ENCODE data around the gene IGLL5. TPM values are rescaled to one million over a fixed set of nuclear protein-coding genes. Genes with fewer than 3 reads are reported as not detected.

The IGLL5 gene
- total and polyA plus RNA-seq, 9 of the 15 experiments (the other 6 are each of a cell fraction or from before 2014, with no cell fraction given), result not detected

DNA sequence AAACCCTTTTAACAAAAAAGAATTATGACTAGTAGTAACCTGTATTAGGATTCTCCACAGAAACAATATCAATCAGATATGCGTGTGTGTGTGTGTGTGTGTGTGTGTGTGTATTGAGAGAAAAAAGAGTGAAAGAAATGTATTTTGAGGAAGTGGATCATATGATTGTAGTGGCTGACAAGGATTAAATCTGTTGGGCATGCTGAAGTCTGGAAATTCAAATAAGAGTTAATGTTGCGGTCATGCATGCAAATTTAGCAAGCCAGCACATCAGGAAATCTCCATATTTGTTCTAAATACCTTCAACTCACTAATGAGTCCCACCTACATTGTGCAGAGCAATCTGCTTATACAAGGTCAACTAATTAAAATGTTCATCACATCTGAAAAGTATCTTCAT, 46.8 kb upstream of the IGLL5 start:
- H3K4me1 ChIP-seq (replicated peaks in 1 of 2; ENCODE audit: control insufficient read depth in 2 of 2, insufficient read depth in 2 of 2, low read length in 2 of 2), result peaks cover 0 to 7% of the 10 kb centered on the region in 2 experiments; a peak in 1 of 5 replicates
- no peaks in the 10 kb centered on the region for H4K20me1 ChIP-seq (replicated peaks; ENCODE audit: control insufficient read depth, insufficient read depth, low read length)
- H3K27me3 ChIP-seq (ENCODE audit: control insufficient read depth in 2 of 2, insufficient read depth in 2 of 2, low read length in 2 of 2), result peaks cover 11 to 21% of the 10 kb centered on the region in 2 experiments; a peak in 4 of 5 replicates
- no peak for ATAC-seq
- in situ Hi-C loops (cut with MboI), result no loop called here
- no peaks in the 10 kb centered on the region for H3K9me1 ChIP-seq (ENCODE audit: control insufficient read depth, insufficient read depth, low read length)
- H3K9me3 ChIP-seq (replicated peaks; ENCODE audit: control insufficient read depth, insufficient read depth, low read depth, low read length), result no peaks in the 10 kb centered on the region
- BruUV-seq (replicated peaks), result no TSS peak
- TF ChIP-seq ZNF445 (CRISPR knock-in tag; IDR thresholded peaks at IDR 0.05; ENCODE audit: low read depth) (no peak), TGIF2 (CRISPR knock-in tag; IDR thresholded peaks at IDR 0.05) (peak; percentile 76; the same call in 1 of the 2 replicates), ZNF121 (CRISPR knock-in tag; conservative IDR thresholded peaks at IDR 0.05) (0 out of 2 replicates have a peak, but pooled peaks have one; percentile 4), RERE (CRISPR knock-in tag; IDR thresholded peaks at IDR 0.05; ENCODE audit: borderline replicate concordance) (0 out of 2 replicates have a peak, but pooled peaks have one; percentile 61), CREB1 (IDR thresholded peaks at IDR 0.05) (no peak), CREB1 (CRISPR knock-in tag; IDR thresholded peaks at IDR 0.05) (0 out of 2 replicates have a peak, but pooled peaks have one; percentile 20)
- H3K79me2 ChIP-seq (ENCODE audit: control insufficient read depth, insufficient read depth, low read length), result no peaks in the 10 kb centered on the region
- 0% methylated on average over 2 of the region's 2 CpGs for WGBS (ENCODE audit: insufficient coverage, low coverage, missing lambda C conversion rate)
- no peak overlapping the region for H3K9ac ChIP-seq (ENCODE audit: insufficient read depth in 1 of 2, low read depth in 2 of 2, low read length in 2 of 2)
- no peak overlapping the region for H3K4me2 ChIP-seq (ENCODE audit: insufficient read depth, low read length)
- DNase-seq (ENCODE audit: extremely low read depth in 1 of 4, low spot score in 3 of 4), result no peak
- no peak for FAIRE-seq
- H2AFZ ChIP-seq (ENCODE audit: low read depth, low read length), result no peak overlapping the region
- H3K27ac ChIP-seq (ENCODE audit: extremely low read depth, low read depth, low read length), result no peak overlapping the region
- POLR2A ChIA-PET, result no interaction called here
- H3K4me3 ChIP-seq, result no peak overlapping the region
- H3K36me3 ChIP-seq (ENCODE audit: control insufficient read depth, insufficient read depth, low read length), result no peaks in the 10 kb centered on the region
- intact Hi-C loops (cut with micrococcal nuclease), result loop anchor here (10.0 kb wide), 1 partner anchor 444 kb away; no protein-coding TSS in a partner anchor
- CTCF ChIA-PET (ENCODE audit: low intra/inter-chr PET ratio), result interaction anchor here (1.1 to 1.4 kb wide), 2 partner anchors 8 to 118 kb away, joined by 4 to 5 read pairs; no protein-coding TSS in a partner anchor

Data from K562 (cell line).